IMR-90 (cell line): ENCODE results near the gene GLE1. TPM values are rescaled to one million over a fixed set of nuclear protein-coding genes. Genes with fewer than 3 reads are reported as not detected.

Experiments
- ATAC-seq: fragments of 200-7000 bp; cut with Tn5 transposase; 2 replicates; pipeline ENCODE4 v1.9.1; 2020; ENCODE audit warnings: low read depth, mild to moderate bottlenecking, moderate library complexity
- BruUV-seq: library from RNA; stranded (reverse); fragments of 400-500 nt; replicated peaks from 2 replicates; lab custom pipeline; 2021; lab: Mats Ljungman, UMichigan
- CTCF ChIA-PET: fragments of 300-600 bp; formaldehyde crosslinking; extraction: SDS; loops from one replicate; lab custom pipeline; 2021; ENCODE audit warnings: antibody characterized with exemption; lab: Yijun Ruan, JAX
- POLR2A ChIA-PET: fragments of 300-600 bp; sonication (Branson Sonifier 250); formaldehyde crosslinking; loops from one replicate; lab custom pipeline; 2022; ENCODE audit warnings: antibody characterized with exemption; ENCODE audit not compliant: unreplicated experiment; lab: Charles Lee
- DNase-seq: peaks from one replicate; pipeline ENCODE4 v3.0.0; 2013
- H2AFZ ChIP-seq: replicated peaks from 2 replicates; pipeline ENCODE3; 2013; ENCODE audit warnings: low read length, mild to moderate bottlenecking; ENCODE audit not compliant: poor library complexity
- H2AK5ac ChIP-seq: 2 replicates; pipeline ENCODE4 v1.6.1; 2013; ENCODE audit warnings: low read depth, low read length, inconsistent platforms
- H2AK9ac ChIP-seq: replicated peaks from 2 replicates; pipeline ENCODE3; 2013; ENCODE audit warnings: mild to moderate bottlenecking, low read depth, low read length, moderate library complexity; ENCODE audit not compliant: poor library complexity
- H2BK120ac ChIP-seq: 2 replicates; pipeline ENCODE4 v1.6.1; 2013; ENCODE audit warnings: low read depth, low read length, inconsistent platforms
- H2BK15ac ChIP-seq: 3 replicates; pipeline ENCODE4 v1.6.1; 2013; ENCODE audit warnings: low read depth, low read length, inconsistent platforms
- H2BK20ac ChIP-seq: 2 replicates; pipeline ENCODE4 v1.6.1; 2013; ENCODE audit warnings: low read depth, mild to moderate bottlenecking, inconsistent platforms, low read length, moderate library complexity
- H2BK5ac ChIP-seq: 2 replicates; pipeline ENCODE4 v1.6.1; 2013; ENCODE audit warnings: mild to moderate bottlenecking, low read depth, low read length, inconsistent platforms; ENCODE audit not compliant: poor library complexity, severe bottlenecking
- H3K14ac ChIP-seq: replicated peaks from 2 replicates; pipeline ENCODE4 v1.6.1; 2013; ENCODE audit warnings: low read depth, low read length, inconsistent platforms
- H3K18ac ChIP-seq: 2 replicates; pipeline ENCODE4 v1.6.1; 2013; ENCODE audit warnings: low read depth, low read length, control low read depth
- H3K23ac ChIP-seq: 2 replicates; pipeline ENCODE4 v1.6.1; 2013; ENCODE audit warnings: low read depth, low read length, inconsistent platforms
- H3K27ac ChIP-seq: 2 replicates; pipeline ENCODE4 v1.5.1; 2013; ENCODE audit warnings: mild to moderate bottlenecking, control low read depth, low read length; ENCODE audit not compliant: insufficient read depth
- H3K27me3 ChIP-seq: 2 replicates; pipeline ENCODE4 v1.6.1; 2013; ENCODE audit warnings: low read length; ENCODE audit not compliant: control insufficient read depth, insufficient read depth
- H3K36me3 ChIP-seq: 2 replicates; pipeline ENCODE4 v1.6.1; 2013; ENCODE audit warnings: low read length, mixed read lengths; ENCODE audit not compliant: control insufficient read depth, insufficient read depth
- H3K4ac ChIP-seq: 2 replicates; pipeline ENCODE4 v1.6.1; 2013; ENCODE audit warnings: low read depth, low read length, inconsistent platforms
- H3K4me1 ChIP-seq: 2 replicates; pipeline ENCODE4 v1.6.1; 2013; ENCODE audit warnings: low read length, mixed read lengths; ENCODE audit not compliant: control insufficient read depth, insufficient read depth
- H3K4me2 ChIP-seq: 2 replicates; pipeline ENCODE4 v1.6.1; 2013; ENCODE audit warnings: low read depth, mild to moderate bottlenecking, control low read depth, low read length, moderate library complexity
- H3K4me3 ChIP-seq: 2 replicates; pipeline ENCODE4 v1.5.1; 2013; ENCODE audit warnings: low read depth, mild to moderate bottlenecking, control low read depth, low read length, moderate library complexity; ENCODE audit not compliant: insufficient read depth
- H3K56ac ChIP-seq: 2 replicates; pipeline ENCODE4 v1.6.1; 2013; ENCODE audit warnings: low read length, inconsistent platforms; ENCODE audit not compliant: insufficient read depth; ENCODE audit errors: extremely low read depth
- H3K79me1 ChIP-seq, 2 experiments: 2 replicates each; pipeline ENCODE4 v1.6.1; 2013; ENCODE audit warnings: low read length in 2 of 2, inconsistent platforms in 1 of 2, low read depth in 1 of 2
- H3K9ac ChIP-seq: 2 replicates; pipeline ENCODE4 v1.6.1; 2013; ENCODE audit warnings: low read depth, low read length, control low read depth
- H3K9me1 ChIP-seq: 2 replicates; pipeline ENCODE4 v1.6.1; 2013; ENCODE audit warnings: low read length, inconsistent platforms; ENCODE audit not compliant: insufficient read depth
- H3K9me3 ChIP-seq: 2 replicates; pipeline ENCODE4 v1.6.1; 2013; ENCODE audit warnings: low read length; ENCODE audit not compliant: control insufficient read depth, insufficient read depth
- H4K20me1 ChIP-seq: 2 replicates; pipeline ENCODE4 v1.6.1; 2013; ENCODE audit warnings: low read length, inconsistent platforms; ENCODE audit not compliant: insufficient read depth
- H4K5ac ChIP-seq: 2 replicates; pipeline ENCODE4 v1.6.1; 2013; ENCODE audit warnings: mild to moderate bottlenecking, low read depth, low read length, control low read depth
- H4K8ac ChIP-seq, 2 experiments: 2 replicates each; pipeline ENCODE4 v1.6.1; 2013; ENCODE audit warnings: low read depth in 2 of 2, low read length in 2 of 2, control low read depth in 1 of 2, inconsistent platforms in 1 of 2
- H4K91ac ChIP-seq: 2 replicates; pipeline ENCODE4 v1.6.1; 2013; ENCODE audit warnings: low read depth, low read length, inconsistent platforms; ENCODE audit not compliant: insufficient read depth
- BHLHE40 ChIP-seq: fragments of 150-350 bp; IDR thresholded peaks from 2 replicates; pipeline ENCODE4 v1.6.1; 2016; ENCODE audit warnings: mild to moderate bottlenecking, low read depth, low read length
- CHD1 ChIP-seq: IDR thresholded peaks from 2 replicates; pipeline ENCODE4 v1.6.1; 2012; ENCODE audit warnings: low read depth, low read length, improper control_type of control experiment
- CTCF ChIP-seq: conservative IDR thresholded peaks from 2 replicates; pipeline ENCODE4 v1.5.1; 2012; ENCODE audit warnings: mild to moderate bottlenecking, low read depth, low read length, improper control_type of control experiment
- MAFK ChIP-seq: IDR thresholded peaks from 2 replicates; pipeline ENCODE4 v1.6.1; 2012; ENCODE audit warnings: low read depth, low read length, improper control_type of control experiment
- USF2 ChIP-seq: fragments of 150-350 bp; IDR thresholded peaks from 2 replicates; pipeline ENCODE4 v1.6.1; 2017; ENCODE audit warnings: mild to moderate bottlenecking, antibody characterized with exemption, low read length, low read depth
- WGBS, 2 experiments: methylation state at CpG; one replicate each; pipeline versions ENCODE4 v1.1.5 to v1.1.7; 2013; ENCODE audit warnings: missing lambda C conversion rate in 2 of 2; ENCODE audit not compliant: insufficient read length in 1 of 2; ENCODE audit errors: extremely low coverage in 2 of 2; 5-methylcytosine and 5-hydroxymethylcytosine counted together
- dilution Hi-C: fragments of 300-500 bp; cut with HindIII; formaldehyde crosslinking; loops from one replicate; pipeline ENCODE4 v1.14.3; 2018; ENCODE audit warnings: low sequenced_read_pairs; ENCODE audit not compliant: unreplicated experiment
- in situ Hi-C: fragments of 300-500 bp; cut with MboI; formaldehyde crosslinking; loops from 3 replicates; pipeline ENCODE4 v1.14.3; 2019; ENCODE audit warnings: low sequenced_read_pairs, inconsistent platforms, mixed read lengths
- intact Hi-C: fragments of 100-400 bp; cut with micrococcal nuclease; formaldehyde crosslinking; loops from 2 replicates; pipeline ENCODE4 v1.10.0; 2022
- polyA plus RNA-seq, 3 experiments: library from polyadenylated mRNA; depleted of rRNA; stranded (reverse); fragments of >200 nt; gene quantifications; 2 replicates each; pipeline ENCODE4 v1.2.3, GENCODE V29; 2012; ENCODE audit warnings: low replicate concordance in 1 of 3
- total RNA-seq: library from RNA; depleted of rRNA; stranded (reverse); fragments of >200 nt; gene quantifications from 2 replicates; pipeline ENCODE4 v1.2.3, GENCODE V29; 2012

The GLE1 gene
- total and polyA plus RNA-seq, 2 of the 4 experiments (the other 2 are of a cell fraction): 14.3 to 39.4 TPM

- no peak for DNase-seq
- Histone ChIP-seq H2BK15ac (no peak overlapping the region), H2BK120ac (no peak overlapping the region), H3K9me1 (peaks cover 4% of the 10 kb centered on the region; the same call in 1 of the 2 replicates), H3K56ac (no peak overlapping the region), H2AK5ac (no peak overlapping the region), H3K4me1 (peaks cover 13% of the 10 kb centered on the region), H3K27ac (no peak overlapping the region), H2BK5ac (no peak overlapping the region), H2AFZ (no peak overlapping the region), H3K18ac (no peak overlapping the region), H2BK20ac (no peak overlapping the region), H3K79me1 (peaks cover 0 to 22% of the 10 kb centered on the region in 2 experiments; a peak in 2 of 4 replicates), H3K14ac (no peak overlapping the region), H4K91ac (no peak overlapping the region), H4K5ac (no peak overlapping the region), H4K8ac (no peak overlapping the region), H3K27me3 (no peaks in the 10 kb centered on the region), H3K4me3 (no peak overlapping the region), H3K9ac (no peak overlapping the region), H3K36me3 (peaks cover 1% of the 10 kb centered on the region; the same call in 1 of the 2 replicates), H3K4me2 (no peak overlapping the region), H4K20me1 (no peaks in the 10 kb centered on the region), H3K23ac (no peak overlapping the region), H2AK9ac (no peak overlapping the region), H3K4ac (no peak overlapping the region), H3K9me3 (no peaks in the 10 kb centered on the region)
- ATAC-seq: no peak
- POLR2A ChIA-PET: no interaction called here
- in situ Hi-C loops (no loop called here), dilution Hi-C loops (no loop called here), intact Hi-C loops (no loop called here)
- WGBS, 2 experiments: 100% methylated on average over 1 of the region's 3 CpGs; no CpG with 5 or more reads in 1 of the 2 experiments
- no TSS peak for BruUV-seq
- TF ChIP-seq CHD1 (no peak), USF2 (no peak), BHLHE40 (no peak), MAFK (0 out of 2 replicates have a peak, but pooled peaks have one; percentile 10), CTCF (no peak)
- CTCF ChIA-PET: no interaction called here
These were observed 42.0 kb downstream of the GLE1 start for GRCh38 chr9:128546504-128546903.
